Stimulated activated CD8-positive, alpha-beta memory T cell treated with anti-CD3 and anti-CD28 coated beads, Interleukin-7, amount 100 ng/mL, for 4 hours (primary cell): ENCODE data around the gene SUPT3H.

ENCODE experiments used
- DNase-seq, 2 donors: peaks; one replicate each; pipeline ENCODE4 v3.0.0-alpha.2; 2020; ENCODE audit warnings: low read depth in 2 of 2

Gene SUPT3H

GRCh38 chr6:45377554-45378333 is at the start of gene SUPT3H:
Gene SUPT3H (minus strand): TSS chr6:45377934.
- DNase-seq: peak; percentile 95 to 96

DNA sequence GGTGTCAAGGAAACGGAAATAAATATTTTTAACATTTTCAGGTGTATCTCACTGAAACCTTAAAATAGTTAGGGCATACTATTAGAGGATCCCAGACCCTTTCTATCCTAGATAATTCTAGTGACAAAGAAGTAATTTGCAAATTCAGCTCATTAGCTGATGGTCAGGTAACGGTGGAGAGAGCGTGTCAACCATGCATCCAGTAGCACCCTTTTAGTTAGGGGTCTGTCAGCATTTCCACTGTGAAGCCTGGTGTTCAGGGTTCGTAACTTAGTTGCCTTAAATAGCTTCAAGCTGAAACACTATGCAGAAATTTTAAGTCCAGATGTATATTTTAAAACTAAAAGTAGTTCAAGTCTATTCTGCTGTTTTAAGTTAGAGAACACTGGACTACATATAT is 48.5 kb upstream of the SUPT3H start:
- DNase-seq: no peak

DNA sequence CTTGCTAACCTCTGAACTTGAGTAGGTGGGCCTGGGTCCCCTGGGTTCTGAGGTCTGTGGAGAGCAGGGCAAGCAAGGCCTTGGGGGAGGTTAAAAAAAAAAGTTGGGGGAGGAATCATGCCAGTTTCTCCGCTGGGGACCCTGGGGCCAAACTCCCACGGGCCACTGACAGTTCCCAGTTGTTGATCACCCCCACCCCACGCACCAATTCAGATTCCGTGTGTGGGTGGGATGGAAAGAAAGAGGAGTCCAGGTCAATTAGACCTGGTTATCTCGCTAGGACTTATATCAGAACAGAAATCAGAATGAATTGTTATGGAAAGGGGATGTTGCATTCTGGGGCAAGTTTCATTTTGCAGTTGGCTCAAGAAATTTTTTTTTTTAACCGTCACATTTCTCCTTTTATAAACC is 46.7 kb upstream of the SUPT3H start:
- DNase-seq: peak; percentile 26 to 41

GRCh38 chr6:45423824-45424450 is 46.2 kb upstream of the SUPT3H start:
- peak in 1 of 2 donors; percentile 11 for DNase-seq

- DNase-seq: peak in 1 of 2 donors; percentile 13
Measured at GRCh38 chr6:45423111-45423823, 45.5 kb upstream of the SUPT3H start.

DNA sequence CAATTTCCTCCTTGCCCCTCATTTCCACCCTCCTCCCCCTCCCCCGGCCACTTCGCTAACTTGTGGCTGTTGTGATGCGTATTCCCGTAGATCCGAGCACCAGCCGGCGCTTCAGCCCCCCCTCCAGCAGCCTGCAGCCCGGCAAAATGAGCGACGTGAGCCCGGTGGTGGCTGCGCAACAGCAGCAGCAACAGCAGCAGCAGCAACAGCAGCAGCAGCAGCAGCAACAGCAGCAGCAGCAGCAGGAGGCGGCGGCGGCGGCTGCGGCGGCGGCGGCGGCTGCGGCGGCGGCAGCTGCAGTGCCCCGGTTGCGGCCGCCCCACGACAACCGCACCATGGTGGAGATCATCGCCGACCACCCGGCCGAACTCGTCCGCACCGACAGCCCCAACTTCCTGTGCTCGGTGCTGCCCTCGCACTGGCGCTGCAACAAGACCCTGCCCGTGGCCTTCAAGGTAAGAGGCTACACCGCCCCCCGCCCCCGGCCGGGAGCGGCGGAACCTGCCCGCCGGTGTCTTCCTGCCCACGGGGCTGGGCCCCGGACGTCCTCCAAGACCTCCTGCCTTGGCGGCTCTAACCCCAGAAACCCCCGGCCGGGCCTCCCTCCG is 44.9 kb upstream of the SUPT3H start:
- DNase-seq: peak in 1 of 2 donors; percentile 53

- peak in 1 of 2 donors; percentile 47 for DNase-seq
Measured at GRCh38 chr6:45421709-45422502, 44.2 kb upstream of the SUPT3H start.

DNA sequence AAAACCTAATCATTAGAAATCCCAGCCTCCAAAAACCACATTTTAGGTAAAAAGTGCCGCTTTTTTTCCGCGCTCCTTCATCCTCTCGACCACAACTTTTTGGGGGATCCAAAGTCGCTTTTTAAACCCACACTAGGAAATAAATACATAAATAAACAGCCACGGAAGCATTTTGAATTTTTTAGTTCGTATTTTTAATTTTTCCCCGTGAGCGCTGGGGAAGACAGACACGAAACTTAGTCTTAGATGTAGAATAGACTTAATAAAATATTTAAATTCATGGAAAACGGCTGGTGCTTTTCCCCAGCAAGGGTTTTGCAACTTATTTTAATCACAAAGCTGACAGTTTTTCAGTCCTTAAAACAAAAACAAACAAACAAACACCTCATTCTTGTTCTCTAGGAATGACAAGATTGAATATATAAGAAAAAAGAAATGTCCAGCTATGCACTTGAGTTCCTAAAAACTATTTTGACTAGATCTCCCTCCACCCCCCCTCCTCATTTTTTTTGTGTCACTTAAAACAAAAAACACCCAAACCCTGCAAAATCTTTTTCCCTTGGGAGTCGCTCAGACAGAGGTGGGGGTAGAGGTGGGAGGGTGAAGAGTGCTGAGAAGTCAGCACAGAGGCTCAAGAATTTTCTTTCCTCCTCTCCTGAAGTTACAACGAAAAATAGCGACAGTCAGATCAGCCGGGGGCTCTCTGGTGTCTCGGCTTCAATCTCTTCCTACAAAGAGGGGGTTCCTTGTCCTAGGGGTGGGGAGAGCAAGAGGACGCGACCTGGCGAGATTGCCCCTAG is 43.4 kb upstream of the SUPT3H start:
- no peak for DNase-seq

DNA sequence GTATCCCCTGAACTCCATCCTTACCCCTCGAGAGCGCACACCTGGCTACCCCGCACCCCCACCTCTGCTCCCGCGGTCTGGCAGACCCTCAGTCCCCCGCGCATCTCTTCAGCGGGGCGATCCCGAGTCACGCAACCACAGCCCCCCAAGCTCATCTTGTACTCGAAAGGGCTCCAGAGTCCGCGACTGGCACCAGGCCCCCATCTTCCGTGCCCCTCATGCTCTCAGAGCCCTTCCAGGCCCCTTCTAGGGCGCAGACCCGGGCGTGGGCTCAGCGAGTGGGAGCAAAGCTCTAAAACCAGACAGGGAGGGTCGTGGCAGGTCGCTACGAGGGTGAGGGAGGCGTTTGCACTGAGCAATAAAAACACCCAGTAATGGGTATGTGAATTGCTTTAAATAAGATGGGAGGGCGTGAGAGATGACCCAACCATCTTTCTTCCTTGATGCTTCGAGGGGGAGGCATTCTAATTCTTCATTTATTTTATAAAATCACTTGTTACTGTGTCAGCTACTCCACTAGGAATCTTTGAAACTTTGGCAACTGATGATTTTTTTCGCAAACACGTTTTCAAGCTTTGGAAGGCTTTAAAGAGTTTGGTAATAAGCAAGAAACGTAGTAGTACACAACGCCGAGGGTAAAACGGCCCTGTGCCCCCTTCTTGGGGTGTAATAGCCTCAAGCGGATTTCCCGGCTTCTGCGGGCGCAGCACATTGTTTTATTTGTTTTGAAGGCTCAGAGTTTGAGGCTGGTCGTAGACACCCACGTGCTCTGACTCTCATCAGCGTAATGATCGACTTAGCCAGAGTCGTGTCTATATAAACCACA is 42.6 kb upstream of the SUPT3H start:
- peak; percentile 50 to 58 for DNase-seq

GRCh38 chr6:45419571-45420082 is 41.9 kb upstream of the SUPT3H start:
- peak; percentile 43 for DNase-seq

DNA sequence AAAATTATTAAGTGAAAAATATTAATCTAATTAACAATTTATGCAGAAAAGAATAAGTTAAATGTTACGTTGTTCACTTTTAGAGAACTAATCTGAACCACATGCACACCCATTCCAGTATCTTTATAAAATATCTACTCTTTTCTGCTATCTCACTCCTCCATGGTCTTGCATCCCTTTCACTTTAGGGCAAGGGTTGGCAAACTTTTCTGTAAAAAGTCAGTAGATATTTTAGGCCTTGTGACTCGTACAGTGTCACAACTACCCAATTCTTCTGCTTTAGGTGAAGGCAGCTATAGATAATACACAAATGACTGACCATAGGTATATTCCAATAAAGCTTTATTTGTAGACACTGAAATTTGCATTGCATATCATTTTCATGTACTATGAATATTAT is 39.7 kb upstream of the SUPT3H start:
- DNase-seq: no peak

DNA sequence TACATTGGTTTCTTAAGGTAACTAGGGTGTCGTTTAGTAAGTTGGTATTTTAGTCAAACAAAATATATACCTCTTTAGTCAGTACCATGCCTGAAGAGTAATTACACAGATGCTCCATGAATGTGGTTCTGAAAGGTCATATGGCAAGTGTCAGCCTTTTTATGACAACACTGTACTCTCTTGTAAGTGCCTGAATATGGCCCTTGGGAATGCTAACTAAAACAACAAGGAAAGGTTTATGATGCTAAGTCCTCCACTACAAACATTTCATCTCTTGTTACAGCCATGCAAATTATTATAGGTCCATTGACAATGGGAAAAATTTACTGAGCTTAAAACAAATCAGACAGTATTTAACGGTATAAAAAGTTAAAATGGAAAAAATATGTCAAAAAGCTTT is 39.0 kb upstream of the SUPT3H start:
- DNase-seq: no peak

DNA sequence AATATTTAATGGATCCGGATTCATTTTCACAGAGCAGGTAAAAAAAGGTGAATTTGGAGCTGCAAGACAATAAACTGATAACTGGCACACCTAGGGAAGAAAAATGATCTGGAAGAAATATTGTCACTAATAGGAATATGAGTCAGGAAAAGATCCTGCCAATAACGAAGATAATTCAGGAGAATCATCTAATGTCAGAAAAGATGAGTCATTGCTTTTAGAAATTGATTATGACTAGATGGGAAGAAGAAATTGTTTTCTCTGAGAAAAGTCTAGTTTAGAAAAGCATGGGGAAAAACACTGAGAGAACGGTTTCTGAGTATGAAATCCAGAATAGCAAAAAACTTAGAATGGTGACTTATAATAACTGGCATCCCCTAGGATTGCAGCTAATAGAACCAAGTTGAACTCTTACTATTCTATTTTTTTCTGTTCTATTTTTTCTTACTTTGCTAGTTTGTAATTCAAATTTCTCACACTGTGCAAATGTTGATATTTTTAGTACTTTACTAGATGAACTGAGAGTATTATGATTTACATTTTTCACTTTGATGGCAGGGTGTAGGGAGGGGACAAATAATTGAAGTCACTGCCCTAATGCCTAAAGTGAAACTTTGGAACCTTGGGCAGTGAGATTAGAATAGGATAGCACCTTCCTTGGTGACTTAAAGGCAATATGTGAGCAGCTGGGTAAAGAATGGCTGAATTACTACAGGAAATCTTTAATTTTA is 38.2 kb upstream of the SUPT3H start:
- DNase-seq: no peak

DNA sequence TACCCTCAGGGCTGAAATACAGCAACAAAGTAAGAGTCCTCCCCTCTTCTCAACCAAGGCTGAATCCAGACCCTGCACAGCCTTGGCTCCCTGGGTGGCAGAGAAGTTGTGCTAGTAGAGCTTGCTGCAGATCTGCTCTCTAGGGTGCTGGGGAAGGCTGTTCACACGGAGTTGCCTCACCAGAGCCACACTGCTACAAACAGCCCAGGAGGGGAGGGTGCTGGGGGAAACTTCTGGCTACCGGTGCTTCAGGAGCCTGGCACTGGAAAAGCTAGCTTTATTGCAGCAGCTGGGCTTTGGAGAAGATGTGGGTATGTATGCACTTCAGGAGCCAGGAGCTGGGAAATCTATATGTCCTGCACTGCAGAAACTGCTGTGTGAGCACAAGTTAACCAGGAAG is 37.6 kb upstream of the SUPT3H start:
- DNase-seq: no peak

- DNase-seq: no peak
Measured at GRCh38 chr6:45411959-45412358, 34.2 kb upstream of the SUPT3H start.

DNA sequence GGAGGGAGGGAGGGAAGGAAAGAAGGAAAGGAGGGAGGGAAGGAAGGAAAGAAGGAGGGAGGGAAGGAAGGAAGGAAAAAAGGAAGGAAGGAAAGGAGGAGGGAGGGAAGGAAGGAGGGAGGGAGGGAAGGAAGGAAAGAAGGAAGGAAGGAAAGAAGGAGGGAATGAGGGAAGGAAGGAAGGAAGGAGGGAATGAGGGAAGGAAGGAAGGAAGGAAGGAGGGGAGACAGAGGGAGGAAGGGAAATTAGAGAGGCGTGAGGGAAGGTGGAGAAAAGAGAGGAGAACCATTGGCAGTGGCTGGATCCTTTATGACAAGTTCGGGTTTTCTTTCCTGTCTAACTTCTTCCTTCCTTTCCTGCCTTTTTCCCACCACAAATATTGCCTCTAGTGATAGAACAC is 22.3 kb upstream of the SUPT3H start:
- no peak for DNase-seq

- no peak for DNase-seq
Measured at GRCh38 chr6:45398075-45398813, 20.5 kb upstream of the SUPT3H start.

GRCh38 chr6:45394586-45395095 is 16.9 kb upstream of the SUPT3H start:
- DNase-seq: no peak
